ENCODE measurements around the gene CCDC148.

GRCh38 chr2:158125756-158126498 lies 330.6 kb downstream of the CCDC148 start:
- TF ChIP-seq CTCF (IDR thresholded peaks at IDR 0.05) (no peak), POLR2A (IDR thresholded peaks at IDR 0.05) (no peak)

All from testis (tissue), 2 donors.